Cerebellar nuclear complex (tissue), 1 donor: ENCODE data around the gene BUD13.
"Not testable (repeated sequence)": the region's sequence is repeated elsewhere in the genome, so short reads cannot be mapped to it uniquely, and the experiment has no call there.

ENCODE experiments used
- DNase-seq, 2 experiments: peaks; one replicate each; lab custom pipeline; 2025; lab: John Stamatoyannopoulos, UW

Gene BUD13, protein sequence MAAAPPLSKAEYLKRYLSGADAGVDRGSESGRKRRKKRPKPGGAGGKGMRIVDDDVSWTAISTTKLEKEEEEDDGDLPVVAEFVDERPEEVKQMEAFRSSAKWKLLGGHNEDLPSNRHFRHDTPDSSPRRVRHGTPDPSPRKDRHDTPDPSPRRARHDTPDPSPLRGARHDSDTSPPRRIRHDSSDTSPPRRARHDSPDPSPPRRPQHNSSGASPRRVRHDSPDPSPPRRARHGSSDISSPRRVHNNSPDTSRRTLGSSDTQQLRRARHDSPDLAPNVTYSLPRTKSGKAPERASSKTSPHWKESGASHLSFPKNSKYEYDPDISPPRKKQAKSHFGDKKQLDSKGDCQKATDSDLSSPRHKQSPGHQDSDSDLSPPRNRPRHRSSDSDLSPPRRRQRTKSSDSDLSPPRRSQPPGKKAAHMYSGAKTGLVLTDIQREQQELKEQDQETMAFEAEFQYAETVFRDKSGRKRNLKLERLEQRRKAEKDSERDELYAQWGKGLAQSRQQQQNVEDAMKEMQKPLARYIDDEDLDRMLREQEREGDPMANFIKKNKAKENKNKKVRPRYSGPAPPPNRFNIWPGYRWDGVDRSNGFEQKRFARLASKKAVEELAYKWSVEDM

DNA sequence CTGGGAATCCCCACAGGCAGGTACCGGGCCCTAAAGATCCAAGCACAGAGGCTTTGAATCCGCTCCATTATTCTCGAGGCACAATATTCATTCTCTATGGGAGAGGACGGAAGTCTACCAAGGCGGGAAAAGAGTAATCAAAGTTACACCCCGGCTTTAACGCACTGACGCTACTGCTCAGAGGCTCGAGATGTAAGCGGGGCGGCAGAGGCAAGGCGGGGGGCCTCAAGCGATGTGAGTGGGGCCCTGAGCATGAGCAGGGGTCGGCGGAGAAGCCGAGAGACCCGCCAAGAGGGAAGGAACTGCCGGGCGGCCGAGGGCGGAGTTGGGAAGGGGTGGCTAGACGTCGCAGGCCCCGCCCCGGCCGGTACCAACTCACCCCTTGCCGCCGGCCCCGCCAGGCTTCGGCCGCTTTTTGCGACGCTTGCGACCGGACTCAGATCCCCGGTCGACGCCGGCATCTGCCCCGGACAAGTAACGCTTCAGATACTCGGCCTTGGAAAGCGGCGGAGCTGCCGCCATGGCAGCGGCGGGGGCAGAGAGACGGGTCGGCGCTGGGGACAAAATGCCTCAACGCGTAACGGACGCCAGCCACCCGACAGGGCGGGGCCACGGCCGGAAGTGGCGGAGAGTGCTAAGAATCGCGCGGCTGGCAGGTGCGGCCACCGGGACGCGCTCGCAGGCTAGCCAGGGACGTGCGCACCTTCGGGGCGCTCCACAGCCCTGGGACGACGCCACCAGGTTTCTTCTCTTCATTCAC is at the start of gene BUD13:
Gene BUD13 (minus strand): TSS at position 545 of the 760 bp plus-strand sequence. CDS start 23 bp downstream, at position 522.
- DNase-seq, result peak in 1 of 2 experiments; percentile 46

DNA sequence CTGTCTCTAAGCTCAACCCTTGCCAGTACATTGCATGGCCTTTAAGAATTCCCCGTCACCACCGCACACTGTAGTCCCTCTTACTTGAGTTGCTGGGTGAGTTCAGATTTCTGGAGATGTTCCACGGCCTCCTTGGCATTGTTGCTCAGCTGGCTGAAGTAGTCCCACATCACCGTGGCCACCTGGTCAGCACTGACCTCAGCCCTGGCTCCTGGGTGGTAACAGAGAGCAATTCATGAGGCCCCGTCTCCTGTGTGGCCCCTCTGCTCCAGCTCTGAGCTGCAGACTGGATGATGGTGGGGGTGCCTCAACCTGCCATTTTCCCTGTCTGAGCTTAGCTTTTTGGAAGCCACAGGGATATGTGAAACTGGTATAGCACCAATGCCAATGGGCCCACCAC is 49.8 kb upstream of the BUD13 start:
- no peak for DNase-seq

DNA sequence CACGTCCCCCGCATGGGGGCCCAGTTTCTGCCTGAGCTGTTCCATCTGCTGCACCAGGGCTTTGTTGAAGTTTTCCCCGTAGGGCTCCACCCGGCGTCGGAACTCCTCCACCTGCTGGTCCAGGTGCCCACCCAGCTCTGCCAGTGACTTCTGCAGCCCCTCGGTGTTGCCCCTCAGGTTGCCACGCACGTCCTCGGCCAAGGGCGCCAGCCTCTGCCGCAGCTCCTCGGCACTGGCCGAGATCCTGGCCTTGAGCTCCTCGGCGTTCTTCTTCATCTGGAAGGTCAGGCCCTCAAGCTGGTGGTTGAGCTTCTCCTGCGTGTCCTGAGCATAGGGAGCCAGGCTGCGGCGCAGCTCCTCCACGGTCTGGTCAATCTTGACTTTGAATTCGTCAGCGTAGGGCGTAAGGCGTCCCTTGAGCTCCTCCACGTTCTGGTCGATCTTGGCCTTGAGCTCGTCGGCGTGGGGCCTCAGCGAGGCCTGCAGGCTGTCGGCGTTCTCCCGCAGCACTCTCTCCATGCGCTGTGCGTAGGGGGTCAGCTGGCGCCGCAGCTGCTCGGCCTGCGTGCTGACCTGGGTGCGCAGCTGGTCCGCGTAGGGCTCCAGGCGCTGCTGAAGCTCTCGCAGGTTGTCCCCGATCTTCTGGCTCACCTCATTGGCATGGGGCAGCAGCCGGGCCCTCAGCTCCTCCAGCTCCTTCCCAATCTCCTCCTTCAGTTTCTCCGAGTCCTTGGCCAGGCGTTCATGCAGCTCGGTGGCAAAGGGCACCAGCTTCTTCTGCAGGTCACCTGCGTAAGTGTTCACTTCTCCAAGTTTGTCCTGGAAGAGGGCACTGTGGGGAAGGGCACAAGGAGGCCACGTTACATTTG is 48.5 kb upstream of the BUD13 start:
- DNase-seq, result no peak

DNA sequence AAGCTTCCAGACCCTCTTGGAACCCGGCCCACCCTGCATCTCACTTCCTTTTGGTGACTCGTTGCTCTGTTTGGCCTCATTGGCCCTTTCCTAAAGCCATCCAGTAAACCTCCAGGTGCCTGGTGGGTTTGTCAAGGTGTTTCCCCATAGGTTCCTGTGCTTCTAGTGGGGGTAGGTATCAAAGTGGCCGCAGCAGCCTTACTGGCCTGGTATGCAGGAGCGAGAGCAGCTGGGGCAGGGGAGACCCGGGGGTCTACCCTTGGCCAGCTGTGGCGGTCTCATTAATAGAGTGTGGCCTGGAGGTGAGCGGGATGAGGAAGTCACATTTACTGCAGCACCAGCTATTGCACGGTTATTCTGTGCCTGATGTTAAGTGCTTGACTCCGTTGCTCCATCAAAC is 46.3 kb upstream of the BUD13 start:
- no peak for DNase-seq

DNA sequence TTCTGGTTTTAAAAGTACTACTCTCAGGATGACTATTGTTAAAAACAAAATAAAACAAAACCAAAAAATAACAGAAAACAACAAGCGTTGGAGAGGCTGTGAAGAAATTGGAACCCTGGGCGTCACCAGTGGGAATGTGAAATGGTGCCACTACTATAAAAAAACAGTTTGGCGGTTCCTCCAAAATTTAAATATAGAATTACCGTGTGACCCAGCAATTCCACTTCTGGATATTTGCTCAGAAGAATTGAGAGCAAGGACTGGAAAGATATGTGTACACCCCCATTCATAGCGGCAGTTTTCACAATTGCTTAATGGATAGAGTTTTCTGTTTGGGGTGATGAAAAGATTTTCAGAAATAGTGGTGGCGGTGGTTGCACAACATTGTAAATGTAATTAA is 41.7 kb upstream of the BUD13 start:
- DNase-seq, result no peak

DNA sequence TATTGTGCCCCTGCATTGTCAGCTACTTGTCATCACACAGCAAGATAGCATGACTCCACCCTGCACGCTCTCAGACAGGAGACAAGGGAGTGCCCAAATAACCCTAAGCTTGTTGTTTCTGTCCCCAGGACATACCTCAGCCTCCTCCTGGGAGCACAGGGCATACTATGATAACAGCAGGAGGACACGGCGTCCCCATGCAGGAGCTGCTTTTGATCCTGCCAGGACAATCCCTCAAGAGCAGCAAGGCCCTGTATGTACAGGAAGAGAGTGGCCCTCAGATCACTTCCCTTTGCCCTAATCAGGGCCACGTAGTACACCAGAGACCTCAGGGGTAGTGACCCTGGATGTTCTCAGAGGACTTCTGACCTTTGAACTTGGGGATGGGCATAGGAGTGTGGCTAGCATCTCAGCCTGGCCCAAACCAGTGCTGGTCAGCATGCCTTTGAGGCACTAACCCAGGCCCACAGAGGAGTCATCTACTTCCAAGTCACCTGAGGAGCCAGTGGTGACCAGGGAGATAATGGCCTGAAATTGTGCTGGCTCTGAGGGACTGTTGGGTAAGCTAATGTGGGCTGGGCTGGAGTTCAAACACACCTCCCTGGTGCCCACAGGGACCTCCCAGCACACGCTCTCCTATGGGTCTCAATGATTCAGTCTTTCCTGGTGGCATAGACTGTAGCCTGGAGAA is 41.1 kb upstream of the BUD13 start:
- no peak for DNase-seq

DNA sequence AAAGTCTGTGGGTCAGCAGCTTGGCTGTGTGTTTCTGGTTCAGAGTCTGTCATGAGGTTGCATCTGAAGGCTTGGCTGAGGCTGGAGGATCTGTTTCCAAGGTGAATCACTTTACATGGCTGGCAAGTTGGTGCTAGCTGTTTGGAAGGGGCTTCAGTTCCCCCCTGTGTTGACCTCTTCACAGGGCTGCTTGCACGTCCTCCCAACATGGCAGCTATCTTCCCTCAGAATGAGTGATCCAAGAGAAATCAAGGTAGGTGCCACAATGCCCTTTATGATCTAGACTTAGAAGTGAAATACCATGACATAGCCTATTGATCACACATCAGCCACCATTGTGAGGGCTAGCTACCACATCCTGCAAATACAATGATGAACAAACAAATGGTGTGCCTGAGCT is 40.4 kb upstream of the BUD13 start:
- DNase-seq, result no peak

DNA sequence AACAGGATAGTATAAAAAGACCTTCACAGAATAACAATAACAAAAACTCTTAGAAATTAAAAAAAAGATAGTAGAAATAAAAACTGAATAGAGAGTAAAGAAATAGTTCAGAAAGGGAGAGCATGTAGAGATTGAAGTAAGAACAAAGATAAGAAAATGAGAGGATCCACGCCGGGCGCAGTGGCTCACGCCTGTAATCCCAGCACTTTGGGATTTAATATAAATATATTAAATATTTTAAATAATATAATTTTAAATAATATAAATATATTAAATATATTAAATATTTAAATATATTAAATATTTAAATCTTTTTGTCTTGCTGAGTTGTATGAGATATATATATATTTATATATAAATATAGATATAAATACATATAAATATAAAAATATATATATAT is 39.3 kb upstream of the BUD13 start:
- DNase-seq, result no peak

DNA sequence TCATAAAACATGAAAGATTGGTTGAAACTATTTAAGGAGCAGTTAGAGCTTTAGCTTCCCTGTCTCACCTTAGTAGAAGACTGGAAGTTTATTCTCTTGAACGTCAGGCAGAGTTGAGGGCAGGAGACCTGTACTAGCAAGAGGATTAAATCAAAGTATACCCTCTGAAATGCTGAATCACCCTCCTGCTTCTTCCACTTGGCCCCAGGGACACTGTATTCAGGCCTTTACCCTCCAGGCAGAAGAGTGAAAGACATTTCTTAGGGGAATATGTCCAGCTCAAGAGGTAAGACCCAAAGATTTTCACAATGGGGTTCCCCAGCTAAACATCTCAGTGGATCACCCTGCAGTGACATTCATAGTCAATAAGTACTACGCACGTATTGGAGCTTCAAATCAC is 38.4 kb upstream of the BUD13 start:
- DNase-seq, result no peak

DNA sequence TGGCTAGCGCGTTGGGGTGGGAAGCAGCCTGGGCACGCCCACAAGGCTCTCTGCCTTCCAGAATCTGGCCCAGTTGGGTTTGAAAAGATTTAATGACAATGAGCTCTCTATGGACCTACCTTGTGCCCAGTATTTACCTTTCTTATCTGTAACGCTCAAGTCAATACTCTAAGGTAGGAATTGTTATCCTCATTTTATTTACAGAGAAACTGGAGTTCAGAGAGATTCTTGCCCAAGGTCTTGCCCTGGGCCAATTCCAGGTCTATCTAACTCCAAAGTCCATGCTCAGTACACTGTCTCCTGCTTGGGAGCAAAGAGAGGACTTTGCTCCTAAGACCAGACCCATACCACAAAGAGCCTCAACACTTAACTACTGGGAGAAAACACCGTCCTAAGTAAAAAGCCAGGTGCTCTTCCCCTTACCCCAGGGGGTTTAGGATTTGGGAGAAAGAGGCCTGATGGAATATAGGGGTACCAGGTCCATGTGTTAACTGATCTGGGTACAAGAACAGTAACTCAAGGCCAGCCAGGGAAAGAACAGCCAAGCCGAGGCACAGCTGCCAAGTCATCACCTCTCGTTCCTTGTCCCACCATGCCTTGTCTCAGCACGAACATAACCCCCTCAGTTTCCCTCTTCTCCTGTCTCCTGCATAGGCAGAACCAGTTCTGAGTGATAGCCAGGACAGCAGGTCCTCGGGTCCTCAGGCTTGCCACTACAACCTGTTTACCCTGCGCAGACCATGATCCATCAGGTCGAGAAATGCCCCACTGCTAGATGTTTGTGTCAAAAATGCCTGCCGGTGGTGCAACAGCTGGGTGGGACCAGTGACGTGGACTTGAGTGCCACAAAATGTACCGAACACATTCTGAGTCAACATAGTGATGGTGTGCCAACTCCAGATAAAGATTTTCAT is 35.7 kb upstream of the BUD13 start:
- no peak for DNase-seq

DNA sequence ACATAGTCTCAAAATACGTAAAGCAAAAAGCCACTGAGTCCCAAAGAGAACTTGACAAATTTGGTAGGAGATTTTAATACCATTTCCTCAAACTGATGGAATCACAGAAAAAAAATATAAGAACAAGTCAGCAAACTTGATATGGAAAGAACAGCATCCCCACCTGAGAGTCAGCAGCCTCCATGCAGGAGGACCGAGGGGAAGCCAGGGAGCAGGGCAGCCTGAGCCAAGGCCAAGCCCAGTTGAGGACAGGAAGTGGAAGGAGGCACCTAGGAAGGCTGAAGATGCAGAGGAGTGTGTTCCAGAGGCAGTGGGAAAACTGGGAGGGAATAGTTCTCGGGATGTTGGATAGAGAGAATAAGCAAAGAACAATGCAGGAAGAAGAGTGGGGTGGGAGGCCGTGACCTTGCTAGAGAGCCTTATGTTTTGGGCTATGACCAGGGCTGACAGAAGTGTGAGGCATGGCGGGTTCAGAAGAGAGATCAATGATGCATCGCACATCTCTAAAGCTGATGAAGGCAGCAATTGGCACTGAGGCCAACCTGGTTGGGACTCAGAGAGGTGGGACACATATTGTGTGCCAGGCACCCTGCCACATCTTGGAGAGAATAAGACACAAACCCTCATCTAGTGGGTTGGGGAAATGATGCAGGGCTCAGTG is 34.9 kb upstream of the BUD13 start:
- no peak for DNase-seq

DNA sequence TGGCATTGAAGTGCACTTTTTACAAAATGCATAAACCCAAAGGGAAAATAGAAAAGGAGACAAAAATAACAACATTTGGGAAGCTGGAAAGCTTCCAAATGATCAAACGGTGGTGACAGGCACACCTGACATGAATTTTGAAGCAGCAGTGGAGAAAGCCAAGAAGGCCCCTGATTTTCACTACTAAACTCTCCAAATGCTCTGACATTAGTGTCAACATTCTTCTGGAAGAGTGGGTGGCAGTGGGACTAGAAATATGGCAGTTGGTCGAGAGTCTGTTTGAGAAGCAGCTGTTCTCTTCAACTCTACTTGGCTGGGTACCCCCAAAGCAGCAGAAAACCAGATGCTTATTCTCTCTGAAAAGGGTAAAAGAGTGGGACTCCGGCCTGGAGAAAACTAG is 31.2 kb upstream of the BUD13 start:
- DNase-seq, result no peak

DNA sequence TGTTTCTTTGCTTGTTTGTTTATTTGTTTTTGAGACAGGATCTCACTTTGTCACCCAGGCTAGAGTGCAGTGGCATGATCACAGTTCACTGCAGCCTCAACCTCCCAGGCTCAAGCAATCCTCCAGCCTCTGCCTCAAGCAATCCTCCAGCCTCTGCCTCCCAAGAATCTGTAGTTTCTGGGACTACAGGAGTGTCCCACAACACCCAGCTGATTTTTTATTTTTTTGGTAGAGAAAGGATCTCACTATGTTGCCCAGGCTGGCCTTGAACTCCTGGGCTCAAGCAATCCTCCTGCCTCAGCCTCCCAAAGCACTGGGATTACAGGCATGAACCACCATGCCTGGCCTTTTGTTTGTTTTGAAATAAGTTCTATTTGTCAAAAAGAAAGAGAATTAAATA is 28.9 kb upstream of the BUD13 start:
- not testable (repeated sequence) for DNase-seq

DNA sequence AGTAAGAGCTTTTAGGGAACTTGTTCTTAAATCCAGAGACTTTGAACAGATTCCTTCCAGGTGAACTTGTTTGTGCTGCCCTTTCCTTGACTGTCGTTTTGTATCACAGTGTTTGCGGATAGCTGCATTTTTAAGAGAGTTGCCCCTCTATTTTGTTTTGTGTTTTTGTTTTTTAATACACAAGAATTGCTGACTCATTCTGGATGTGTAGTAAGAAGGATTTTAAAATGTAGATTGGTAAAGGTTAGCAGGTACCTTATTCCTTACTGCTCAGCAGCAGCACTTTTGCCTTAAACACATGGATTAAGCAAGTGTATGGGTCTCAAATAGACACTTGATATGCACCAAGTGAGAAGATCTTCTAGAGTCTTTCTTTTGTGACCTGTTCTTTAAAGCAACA is 27.8 kb upstream of the BUD13 start:
- no peak for DNase-seq

DNA sequence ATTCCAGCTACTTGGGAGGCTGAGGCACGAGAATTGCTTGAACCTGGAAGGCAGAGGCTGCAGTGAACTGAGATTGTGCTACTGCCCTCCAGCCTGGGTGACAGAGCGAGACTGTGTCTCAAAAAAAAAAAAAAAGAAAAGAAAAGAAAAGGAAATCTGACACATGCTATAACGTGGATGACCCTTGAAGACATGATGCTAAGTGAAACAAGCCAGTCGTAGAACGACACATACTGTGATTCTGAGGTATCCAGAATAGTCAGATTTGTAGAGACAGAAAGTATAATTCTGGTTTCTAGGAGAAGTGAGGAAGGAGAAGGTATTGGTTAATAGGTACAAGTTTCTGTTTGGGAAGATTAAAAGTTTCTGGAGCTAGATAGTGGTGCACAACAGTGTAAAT is 25.6 kb upstream of the BUD13 start:
- no peak for DNase-seq

DNA sequence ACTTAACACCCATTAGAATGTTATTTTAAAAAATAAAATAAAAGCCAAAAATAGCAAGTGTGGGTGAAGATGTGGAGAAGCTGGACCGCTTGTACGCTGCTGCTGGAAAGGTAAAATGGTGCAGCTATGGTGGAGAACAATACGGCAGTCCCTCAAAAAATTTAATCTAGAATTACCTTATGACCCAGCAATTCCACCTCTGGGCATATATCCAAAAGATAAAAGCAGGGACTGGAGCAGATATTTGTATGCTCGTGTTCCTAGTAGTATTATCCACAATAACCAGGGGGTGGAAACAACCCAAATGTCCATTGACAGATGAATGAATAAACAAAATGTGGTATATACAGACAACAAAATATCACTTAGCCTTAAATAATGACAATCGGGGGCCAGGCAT is 25.0 kb upstream of the BUD13 start:
- no peak for DNase-seq

DNA sequence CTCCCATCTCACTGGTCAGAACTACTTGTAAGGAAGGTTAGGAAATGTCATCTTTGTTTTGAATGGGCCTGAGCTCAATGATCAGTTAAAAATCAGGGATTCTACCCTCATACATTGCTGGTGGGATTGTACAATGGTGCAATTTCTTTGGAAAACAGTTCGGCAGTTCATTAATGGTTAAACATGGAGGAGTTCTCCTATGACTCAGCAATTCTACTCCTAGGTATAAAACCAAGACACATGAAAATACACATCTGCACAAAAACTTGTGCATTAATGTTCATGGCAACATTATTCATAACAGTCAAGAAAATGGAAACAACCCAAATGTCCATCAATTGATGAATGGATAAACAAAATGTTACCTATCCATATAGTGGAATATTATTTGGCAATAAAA is 23.8 kb upstream of the BUD13 start:
- DNase-seq, result no peak

DNA sequence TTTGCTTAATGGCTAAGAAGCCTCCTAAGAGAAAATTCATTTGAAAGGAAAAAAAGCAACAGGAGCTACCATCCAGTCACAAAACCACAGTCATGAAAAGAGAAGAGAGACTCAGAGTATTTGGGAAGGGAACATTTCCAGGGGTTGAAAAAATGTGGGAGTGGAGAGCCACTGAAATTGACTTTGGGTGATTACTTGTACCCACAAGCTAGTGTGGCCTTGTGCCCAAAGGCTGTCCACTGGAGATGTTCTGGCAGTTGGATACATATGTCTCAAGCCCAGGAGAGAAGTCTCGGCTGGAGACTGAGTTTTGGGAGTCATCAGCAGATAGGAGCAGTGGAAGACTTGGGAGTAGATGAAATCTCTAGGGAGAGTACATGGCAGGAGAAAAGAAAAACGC is 22.1 kb upstream of the BUD13 start:
- DNase-seq, result no peak

DNA sequence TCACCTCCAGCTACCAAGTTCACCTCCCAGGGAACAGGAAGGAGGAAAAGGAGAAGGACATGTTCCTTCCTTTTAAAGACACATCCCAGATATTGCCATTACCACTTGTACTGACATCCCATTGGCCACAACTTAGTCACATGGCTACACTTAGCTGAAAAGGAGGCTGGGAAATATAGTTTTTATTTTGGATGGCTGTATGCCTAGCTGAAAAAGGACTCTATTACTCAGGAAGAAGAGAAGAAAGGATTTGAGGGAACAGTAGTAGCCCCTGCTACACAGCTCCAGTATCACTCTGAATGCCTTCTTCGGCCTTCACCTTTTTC is 20.9 kb upstream of the BUD13 start:
- DNase-seq, result no peak
